K562 (cell line): ENCODE data around the gene RERE.

Experiments used
- AFF4 ChIP-seq: sonication (generic); formaldehyde crosslinking; IDR thresholded peaks from 2 replicates; pipeline ENCODE4 v1.8.0; 2023; ENCODE audit warnings: mild to moderate bottlenecking, missing genetic modification reagents
- CTCF ChIP-seq, 3 experiments: IDR thresholded peaks in 2 of 3; conservative IDR thresholded peaks in 1 of 3; 2 replicates each; pipeline ENCODE4 v1.5.1; 2011 to 2012; ENCODE audit warnings: low read length in 3 of 3, mild to moderate bottlenecking in 3 of 3, control low read depth in 2 of 3, improper control_type of control experiment in 1 of 3, inconsistent platforms in 1 of 3, low read depth in 1 of 3, mixed read lengths in 1 of 3, moderate library complexity in 1 of 3; ENCODE audit not compliant: insufficient read depth in 2 of 3
- KDM1A ChIP-seq, 2 experiments: fragments of 450-650 bp; IDR thresholded peaks; 2 replicates each; pipeline ENCODE4 v1.6.1; 2016; ENCODE audit warnings: mild to moderate bottlenecking in 2 of 2
- MEIS2 ChIP-seq: fragments of 450-650 bp; IDR thresholded peaks from 2 replicates; pipeline ENCODE4 v1.6.1; 2014; ENCODE audit warnings: mild to moderate bottlenecking; ENCODE audit not compliant: partially characterized antibody
- POLR2A ChIP-seq: fragments of 450-650 bp; conservative IDR thresholded peaks from 2 replicates; pipeline ENCODE4 v1.6.1; 2016
- PRPF4 ChIP-seq: fragments of 200-400 bp; formaldehyde crosslinking; IDR thresholded peaks from one replicate; pipeline ENCODE4 v1.6.1; 2017; ENCODE audit warnings: low read length, low read depth, mild to moderate bottlenecking; ENCODE audit not compliant: insufficient read depth, poor library complexity, severe bottlenecking
- SMC3 ChIP-seq: conservative IDR thresholded peaks from 2 replicates; pipeline ENCODE4 v1.6.1; 2011; ENCODE audit warnings: low read depth, low read length, improper control_type of control experiment; ENCODE audit not compliant: insufficient read depth
- SRF ChIP-seq, 2 experiments: fragments of 250-450, 450-650 bp in 1 of 2; sonication (Bioruptor Pico) in 1 of 2; sonication (generic) in 1 of 2; formaldehyde crosslinking; IDR thresholded peaks; 2 replicates each; pipeline versions ENCODE4 v1.5.0 to v1.5.1; 2020 to 2022; ENCODE audit warnings: mild to moderate bottlenecking in 1 of 2, missing genetic modification reagents in 1 of 2
- TAF1 ChIP-seq: IDR thresholded peaks from 2 replicates; pipeline ENCODE4 v1.6.1; 2011; ENCODE audit warnings: mild to moderate bottlenecking, low read length, moderate library complexity; ENCODE audit not compliant: insufficient read depth, control insufficient read depth, severe bottlenecking; ENCODE audit errors: extremely low read depth
- USF1 ChIP-seq: sonication (generic); formaldehyde crosslinking; IDR thresholded peaks from 2 replicates; pipeline ENCODE4 v1.9.0; 2022; ENCODE audit warnings: mild to moderate bottlenecking, missing genetic modification reagents
- ZBTB17 ChIP-seq: fragments of 450-650 bp; formaldehyde crosslinking; IDR thresholded peaks from 2 replicates; pipeline ENCODE4 v1.4.0; 2020; ENCODE audit warnings: mild to moderate bottlenecking
- ZNF184 ChIP-seq: sonication (generic); formaldehyde crosslinking; IDR thresholded peaks from 2 replicates; pipeline ENCODE4 v1.5.0; 2020; ENCODE audit warnings: missing genetic modification reagents
- ZNF408 ChIP-seq: fragments of 250-450 bp; sonication (Bioruptor Pico); IDR thresholded peaks from 2 replicates; pipeline ENCODE4 v1.4.0; 2020; ENCODE audit warnings: low read depth, mild to moderate bottlenecking, moderate library complexity

GRCh38 chr1:8540971-8541370 lies 276.5 kb downstream of the RERE start:
- TF ChIP-seq POLR2A (no peak), AFF4 (CRISPR knock-in tag) (no peak), ZNF184 (CRISPR knock-in tag) (no peak), CTCF (IDR thresholded peaks at IDR 0.05 in 2 of 3, conservative IDR thresholded peaks at IDR 0.05 in 1 of 3; ENCODE audit: insufficient read depth in 2 of 3, low read depth in 1 of 3, low read length in 3 of 3) (no peak), SRF (CRISPR knock-in tag; IDR thresholded peaks at IDR 0.05) (no peak), USF1 (no peak), ZNF408 (no peak), MEIS2 (no peak), TAF1 (no peak), PRPF4 (no peak), KDM1A (IDR thresholded peaks at IDR 0.05) (no peak), ZBTB17 (CRISPR knock-in tag) (no peak), SMC3 (no peak)
